Measurements from ENCODE around the gene RBM19.

- TF ChIP-seq, protein P1, sequence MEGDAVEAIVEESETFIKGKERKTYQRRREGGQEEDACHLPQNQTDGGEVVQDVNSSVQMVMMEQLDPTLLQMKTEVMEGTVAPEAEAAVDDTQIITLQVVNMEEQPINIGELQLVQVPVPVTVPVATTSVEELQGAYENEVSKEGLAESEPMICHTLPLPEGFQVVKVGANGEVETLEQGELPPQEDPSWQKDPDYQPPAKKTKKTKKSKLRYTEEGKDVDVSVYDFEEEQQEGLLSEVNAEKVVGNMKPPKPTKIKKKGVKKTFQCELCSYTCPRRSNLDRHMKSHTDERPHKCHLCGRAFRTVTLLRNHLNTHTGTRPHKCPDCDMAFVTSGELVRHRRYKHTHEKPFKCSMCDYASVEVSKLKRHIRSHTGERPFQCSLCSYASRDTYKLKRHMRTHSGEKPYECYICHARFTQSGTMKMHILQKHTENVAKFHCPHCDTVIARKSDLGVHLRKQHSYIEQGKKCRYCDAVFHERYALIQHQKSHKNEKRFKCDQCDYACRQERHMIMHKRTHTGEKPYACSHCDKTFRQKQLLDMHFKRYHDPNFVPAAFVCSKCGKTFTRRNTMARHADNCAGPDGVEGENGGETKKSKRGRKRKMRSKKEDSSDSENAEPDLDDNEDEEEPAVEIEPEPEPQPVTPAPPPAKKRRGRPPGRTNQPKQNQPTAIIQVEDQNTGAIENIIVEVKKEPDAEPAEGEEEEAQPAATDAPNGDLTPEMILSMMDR (IDR thresholded peaks at IDR 0.05) = no peak
- no peak for TF ChIP-seq POLR2A (IDR thresholded peaks at IDR 0.05)
Observed at GRCh38 chr12:113854385-113855142, 111.6 kb downstream of the RBM19 start.
